ENCODE results near the gene ATP2B2. TPM values are rescaled to one million over a fixed set of nuclear protein-coding genes. Genes with fewer than 3 reads are reported as not detected.

The ATP2B2 gene
- total RNA-seq, 1 experiment from 2014 or later = not detected

GRCh38 chr3:10510743-10511432 is 5.5 kb upstream of the ATP2B2 start:
- Histone ChIP-seq H3K27ac (ENCODE audit: low read depth, low read length) (no peak overlapping the region), H3K9ac (ENCODE audit: low read length) (no peak overlapping the region), H3K27me3 (ENCODE audit: insufficient read depth, low read length) (peaks cover 5% of the 10 kb centered on the region; the same call in 1 of the 2 replicates), H2AFZ (ENCODE audit: low read depth, low read length, poor library complexity, severe bottlenecking) (no peak overlapping the region), H4K20me1 (ENCODE audit: insufficient read depth) (no peaks in the 10 kb centered on the region), H3K36me3 (ENCODE audit: control insufficient read depth in 1 of 2, insufficient read depth in 2 of 2, low read length in 2 of 2) (no peaks in the 10 kb centered on the region), H3K79me2 (ENCODE audit: insufficient read depth, low read length) (no peaks in the 10 kb centered on the region), H3K9me2 (ENCODE audit: insufficient read depth) (no peaks in the 10 kb centered on the region), H3K4me3 (replicated peaks in 1 of 2; ENCODE audit: low read depth in 1 of 2, low read length in 2 of 2) (no peak overlapping the region), H3K4me1 (ENCODE audit: control insufficient read depth in 1 of 2, insufficient read depth in 2 of 2, low read length in 2 of 2) (peaks cover 0 to 8% of the 10 kb centered on the region in 2 experiments; a peak in 2 of 4 replicates), H3K9me3 (ENCODE audit: control insufficient read depth in 1 of 2, insufficient read depth in 1 of 2, low read depth in 1 of 2, low read length in 2 of 2) (no peaks in the 10 kb centered on the region), H3K4me2 (ENCODE audit: low read length) (no peak overlapping the region)
- POLR2A ChIA-PET = no interaction called here
- RAD21 ChIA-PET (ENCODE audit: low non-redundant PET in 1 of 2, low total read pairs in 2 of 2, uncharacterized antibody in 2 of 2, unreplicated experiment in 2 of 2) = no interaction called here
- ATAC-seq (no peak), DNase-seq (ENCODE audit: low read depth, low spot score) (no peak)
- intact Hi-C loops (cut with micrococcal nuclease) = loop anchor here (10.0 kb wide), 1 partner anchor 194 kb away; no protein-coding TSS in a partner anchor
- CTCF ChIA-PET = no interaction called here
- BruUV-seq (replicated peaks) = no TSS peak
- TF ChIP-seq REST (IDR thresholded peaks at IDR 0.05; ENCODE audit: low read depth) = no peak
- no peak for TF ChIP-seq YY1 (IDR thresholded peaks at IDR 0.05; ENCODE audit: extremely low read depth, insufficient replicate concordance, low read depth, low read length)
- no peak for TF ChIP-seq RAD21 (IDR thresholded peaks at IDR 0.05; ENCODE audit: low read depth)
- no peak for TF ChIP-seq MAX (IDR thresholded peaks at IDR 0.05)
- no peak for TF ChIP-seq CTCF (IDR thresholded peaks at IDR 0.05 in 2 of 3, conservative IDR thresholded peaks at IDR 0.05 in 1 of 3; ENCODE audit: borderline replicate concordance in 1 of 3, insufficient read depth in 1 of 3, low read depth in 2 of 3, low read length in 2 of 3)
- no peak for TF ChIP-seq POLR2A (IDR thresholded peaks at IDR 0.05; ENCODE audit: borderline replicate concordance, extremely low read depth, insufficient read depth, insufficient read length)
- TF ChIP-seq TCF7L2 (IDR thresholded peaks at IDR 0.05; ENCODE audit: borderline replicate concordance, extremely low read depth, insufficient read depth, insufficient read length) = no peak
- no peak for TF ChIP-seq ZBTB33 (IDR thresholded peaks at IDR 0.05; ENCODE audit: extremely low read depth, insufficient replicate concordance, low read length)
- TF ChIP-seq CEBPB (IDR thresholded peaks at IDR 0.05; ENCODE audit: low read depth) = no peak
- no peak for TF ChIP-seq POLR2AphosphoS5 (IDR thresholded peaks at IDR 0.05; ENCODE audit: low read depth, low read length)
- TF ChIP-seq EGR1 (IDR thresholded peaks at IDR 0.05; ENCODE audit: low read depth) = no peak

All from HCT116 (cell line).